Gastroesophageal sphincter (tissue), 4 donors: Measurements from ENCODE around the gene ACR. TPM values are rescaled to one million over a fixed set of nuclear protein-coding genes. Genes with fewer than 3 reads are reported as not detected.

ENCODE experiments used
- ATAC-seq: fragments of 150-250 bp; one replicate; pipeline ENCODE4 v1.9.1; 2016; ENCODE audit warnings: mild to moderate bottlenecking, moderate library complexity
- H3K27ac ChIP-seq, 4 donors: fragments of 200-600 bp; sonication (generic) in 3 of 4; 1 replicate in 3 of 4; 2 replicates in 1 of 4; pipeline ENCODE4 v1.5.1; 2016 to 2019
- H3K27me3 ChIP-seq: fragments of 200-600 bp; sonication (generic); one replicate; pipeline ENCODE4 v1.5.1; 2019
- H3K36me3 ChIP-seq, 2 donors: fragments of 200-600 bp; sonication (generic); one replicate each; pipeline ENCODE4 v1.5.1; 2019; ENCODE audit warnings: control low read depth in 1 of 2
- H3K4me1 ChIP-seq, 3 donors: fragments of 200-600 bp; sonication (generic); 1 replicate in 2 of 3; 2 replicates in 1 of 3; pipeline ENCODE4 v1.5.1; 2016 to 2019; ENCODE audit warnings: control low read depth in 2 of 3
- H3K4me3 ChIP-seq, 2 donors: fragments of 200-600 bp; sonication (generic); one replicate each; pipeline ENCODE4 v1.5.1; 2019; ENCODE audit warnings: mild to moderate bottlenecking in 1 of 2, moderate library complexity in 1 of 2
- H3K9me3 ChIP-seq, 3 donors: fragments of 200-600 bp; sonication (generic); one replicate each; pipeline ENCODE4 v1.5.1; 2017 to 2019; ENCODE audit warnings: control low read depth in 2 of 3
- CTCF ChIP-seq, 4 experiments: fragments of 200-600 bp in 2 of 4; fragments of 450-650 bp in 2 of 4; sonication (generic) in 1 of 4; IDR thresholded peaks; one replicate each; pipeline ENCODE4 v1.5.1; 2017 to 2019; ENCODE audit warnings: antibody characterized with exemption in 4 of 4, mild to moderate bottlenecking in 2 of 4, moderate library complexity in 2 of 4
- EP300 ChIP-seq: sonication (generic); formaldehyde crosslinking; IDR thresholded peaks from one replicate; pipeline ENCODE4 v1.6.1; 2017; ENCODE audit warnings: antibody characterized with exemption, mild to moderate bottlenecking
- POLR2A ChIP-seq, 2 donors: fragments of 450-650 bp; IDR thresholded peaks; one replicate each; pipeline ENCODE4 v1.6.1; 2017; ENCODE audit warnings: antibody characterized with exemption in 2 of 2, mild to moderate bottlenecking in 2 of 2, moderate library complexity in 1 of 2
- POLR2AphosphoS5 ChIP-seq: sonication (generic); formaldehyde crosslinking; IDR thresholded peaks from one replicate; pipeline ENCODE4 v1.6.1; 2017; ENCODE audit warnings: antibody characterized with exemption
- WGBS, 2 donors: methylation state at CpG; one replicate each; pipeline ENCODE4 v1.1.5; 2018; ENCODE audit warnings: low coverage in 1 of 2; 5-methylcytosine and 5-hydroxymethylcytosine counted together
- total RNA-seq, 4 donors: library from RNA; depleted of rRNA; stranded (reverse); fragments of >200 nt; gene quantifications; one replicate each; pipeline ENCODE4 v1.1.0, GENCODE V29; 2016

Gene ACR
- total RNA-seq, 4 donors from 2014 or later = not detected

- ATAC-seq = peak; percentile 67
- Histone ChIP-seq H3K4me3 (no peak overlapping the region), H3K9me3 (no peaks in the 10 kb centered on the region), H3K27ac (peak overlapping the region in 2 of 4 donors; percentile 31 to 52), H3K27me3 (no peaks in the 10 kb centered on the region), H3K4me1 (peaks cover 0 to 26% (median 0%) of the 10 kb centered on the region in 3 donors), H3K36me3 (peaks cover 0 to 21% of the 10 kb centered on the region in 2 donors)
- TF ChIP-seq POLR2AphosphoS5 (peak; percentile 31), POLR2A (IDR thresholded peaks at IDR 0.05) (no peak)
- 72% methylated on average over 3 of the region's 5 CpGs; no CpG with 5 or more reads in 1 of the 2 donors for WGBS, 2 donors
Observed at GRCh38 chr22:50713571-50714056, 24.4 kb upstream of the ACR start.

- Histone ChIP-seq H3K27ac (peak overlapping the region in 3 of 4 donors; percentile 29 to 42 (median 31)), H3K4me3 (no peak overlapping the region), H3K4me1 (peaks cover 0 to 26% (median 0%) of the 10 kb centered on the region in 3 donors), H3K27me3 (peaks cover 3% of the 10 kb centered on the region), H3K9me3 (no peaks in the 10 kb centered on the region), H3K36me3 (peaks cover 0 to 17% of the 10 kb centered on the region in 2 donors)
- ATAC-seq = no peak
- WGBS, 2 donors = 86 to 100% methylated on average over 1 to 4 of the region's 7 CpGs
- TF ChIP-seq POLR2AphosphoS5 (no peak), CTCF (IDR thresholded peaks at IDR 0.05) (no peak)
Observed at GRCh38 chr22:50714150-50714549, 23.9 kb upstream of the ACR start.

- H3K27me3 ChIP-seq = peaks cover 9% of the 10 kb centered on the region
- peaks cover 0 to 26% (median 0%) of the 10 kb centered on the region in 3 donors for H3K4me1 ChIP-seq
- ATAC-seq = no peak
- no peak for TF ChIP-seq POLR2A (IDR thresholded peaks at IDR 0.05)
- no peak for TF ChIP-seq CTCF (IDR thresholded peaks at IDR 0.05)
- TF ChIP-seq EP300 = no peak
- TF ChIP-seq POLR2AphosphoS5 = no peak
- no peak overlapping the region for H3K4me3 ChIP-seq
- H3K36me3 ChIP-seq = peaks cover 0 to 17% of the 10 kb centered on the region in 2 donors
- 79 to 80% methylated on average over 1 to 3 of the region's 22 CpGs for WGBS, 2 donors
- H3K27ac ChIP-seq = peak overlapping the region in 3 of 4 donors; percentile 29 to 42 (median 31)
- H3K9me3 ChIP-seq = no peaks in the 10 kb centered on the region
Observed at GRCh38 chr22:50714631-50715179, 23.3 kb upstream of the ACR start.

- no peak for ATAC-seq
- Histone ChIP-seq H3K4me3 (no peak overlapping the region), H3K9me3 (no peaks in the 10 kb centered on the region), H3K4me1 (peaks cover 0 to 30% (median 0%) of the 10 kb centered on the region in 3 donors), H3K27ac (no peak overlapping the region), H3K36me3 (peaks cover 0 to 11% of the 10 kb centered on the region in 2 donors), H3K27me3 (peaks cover 14% of the 10 kb centered on the region)
- WGBS, 2 donors = 84 to 92% methylated on average over 7 of the region's 9 CpGs
- TF ChIP-seq EP300 = no peak
- TF ChIP-seq CTCF (IDR thresholded peaks at IDR 0.05) = no peak
- no peak for TF ChIP-seq POLR2A (IDR thresholded peaks at IDR 0.05)
- TF ChIP-seq POLR2AphosphoS5 = no peak
Observed at GRCh38 chr22:50715250-50715649, 22.8 kb upstream of the ACR start.

- Histone ChIP-seq H3K4me3 (no peak overlapping the region), H3K9me3 (no peaks in the 10 kb centered on the region), H3K27ac (no peak overlapping the region), H3K36me3 (peaks cover 0 to 11% of the 10 kb centered on the region in 2 donors), H3K4me1 (peaks cover 0 to 35% (median 0%) of the 10 kb centered on the region in 3 donors), H3K27me3 (peaks cover 20% of the 10 kb centered on the region)
- 80 to 90% methylated on average over 2 to 5 of the region's 7 CpGs for WGBS, 2 donors
- no peak for ATAC-seq
- TF ChIP-seq CTCF (IDR thresholded peaks at IDR 0.05) = no peak
- TF ChIP-seq POLR2AphosphoS5 = no peak
- no peak for TF ChIP-seq EP300
- TF ChIP-seq POLR2A (IDR thresholded peaks at IDR 0.05) = no peak
Observed at GRCh38 chr22:50715776-50716175, 22.2 kb upstream of the ACR start.
